ENCODE results near the gene PTPRN2. TPM values are rescaled to one million over a fixed set of nuclear protein-coding genes. Genes with fewer than 3 reads are reported as not detected.

Gene PTPRN2
- total RNA-seq, 1 experiment from 2014 or later: not detected

- Histone ChIP-seq H3K9me2 (ENCODE audit: insufficient read depth) (no peaks in the 10 kb centered on the region), H4K20me1 (ENCODE audit: insufficient read depth) (no peaks in the 10 kb centered on the region), H2AFZ (no peak overlapping the region), H3K27ac (no peak overlapping the region), H3K4me1 (replicated peaks; ENCODE audit: insufficient read depth) (no peaks in the 10 kb centered on the region), H3K4me3 (no peak overlapping the region), H3K9me3 (ENCODE audit: insufficient read depth, low read depth) (no peaks in the 10 kb centered on the region), H3K79me2 (ENCODE audit: low read depth) (no peaks in the 10 kb centered on the region), H3K27me3 (ENCODE audit: insufficient read depth, low read depth) (no peaks in the 10 kb centered on the region), H3K36me3 (ENCODE audit: low read depth) (no peaks in the 10 kb centered on the region), H3F3A (ENCODE audit: insufficient read depth, low read depth) (peaks cover 10% of the 10 kb centered on the region), H3K4me2 (no peak overlapping the region)
- ChIA-PET POLR2A (ENCODE audit: unreplicated experiment) (no interaction called here), CTCF (no interaction called here)
- TF ChIP-seq CTCF (conservative IDR thresholded peaks at IDR 0.05) (no peak), EZH2 (IDR thresholded peaks at IDR 0.05; ENCODE audit: low read depth) (no peak)
- no peak for DNase-seq
- BruUV-seq (replicated peaks): no TSS peak
- intact Hi-C loops (cut with micrococcal nuclease; ENCODE audit: unreplicated experiment): no loop called here
Observed at GRCh38 chr7:158614700-158615099, 27.1 kb upstream of the PTPRN2 start.

- CTCF ChIA-PET: no interaction called here
- Histone ChIP-seq H4K20me1 (ENCODE audit: insufficient read depth) (no peaks in the 10 kb centered on the region), H3K4me2 (no peak overlapping the region), H2AFZ (no peak overlapping the region), H3K36me3 (ENCODE audit: low read depth) (no peaks in the 10 kb centered on the region), H3K27ac (no peak overlapping the region), H3K4me1 (replicated peaks; ENCODE audit: insufficient read depth) (no peaks in the 10 kb centered on the region), H3K9me3 (ENCODE audit: insufficient read depth, low read depth) (no peaks in the 10 kb centered on the region), H3K9me2 (ENCODE audit: insufficient read depth) (no peaks in the 10 kb centered on the region), H3F3A (ENCODE audit: insufficient read depth, low read depth) (peaks cover 10% of the 10 kb centered on the region), H3K79me2 (ENCODE audit: low read depth) (no peaks in the 10 kb centered on the region), H3K27me3 (ENCODE audit: insufficient read depth, low read depth) (no peaks in the 10 kb centered on the region), H3K4me3 (no peak overlapping the region)
- TF ChIP-seq EZH2 (IDR thresholded peaks at IDR 0.05; ENCODE audit: low read depth) (no peak), CTCF (conservative IDR thresholded peaks at IDR 0.05) (no peak)
- intact Hi-C loops (cut with micrococcal nuclease; ENCODE audit: unreplicated experiment): no loop called here
- POLR2A ChIA-PET (ENCODE audit: unreplicated experiment): no interaction called here
- BruUV-seq (replicated peaks): no TSS peak
- DNase-seq: peak in 1 of 2 experiments; percentile 34
Observed at GRCh38 chr7:158613481-158613880, 25.9 kb upstream of the PTPRN2 start.

GRCh38 chr7:158612546-158612945 lies 24.9 kb upstream of the PTPRN2 start:
- no TSS peak for BruUV-seq (replicated peaks)

More at GRCh38 chr7:158612546-158612945, 24.9 kb upstream of the PTPRN2 start:
- H3K27me3 ChIP-seq (ENCODE audit: insufficient read depth, low read depth): no peaks in the 10 kb centered on the region
- TF ChIP-seq CTCF (conservative IDR thresholded peaks at IDR 0.05) (no peak), EZH2 (IDR thresholded peaks at IDR 0.05; ENCODE audit: low read depth) (no peak)
- no peak for DNase-seq
- H2AFZ ChIP-seq: no peak overlapping the region
- H3K9me3 ChIP-seq (ENCODE audit: insufficient read depth, low read depth): no peaks in the 10 kb centered on the region
- no peaks in the 10 kb centered on the region for H3K9me2 ChIP-seq (ENCODE audit: insufficient read depth)
- CTCF ChIA-PET: no interaction called here
- H3K27ac ChIP-seq: no peak overlapping the region
- POLR2A ChIA-PET (ENCODE audit: unreplicated experiment): no interaction called here
- H3K4me1 ChIP-seq (replicated peaks; ENCODE audit: insufficient read depth): no peaks in the 10 kb centered on the region
- no peaks in the 10 kb centered on the region for H3K79me2 ChIP-seq (ENCODE audit: low read depth)
- H4K20me1 ChIP-seq (ENCODE audit: insufficient read depth): no peaks in the 10 kb centered on the region
- H3K36me3 ChIP-seq (ENCODE audit: low read depth): no peaks in the 10 kb centered on the region
- intact Hi-C loops (cut with micrococcal nuclease; ENCODE audit: unreplicated experiment): no loop called here
- no peak overlapping the region for H3K4me3 ChIP-seq
- H3F3A ChIP-seq (ENCODE audit: insufficient read depth, low read depth): peaks cover 10% of the 10 kb centered on the region
- H3K4me2 ChIP-seq: no peak overlapping the region

All from PC-9 (cell line).